Measurements from ENCODE around the gene SQSTM1.

The SQSTM1 gene

DNA sequence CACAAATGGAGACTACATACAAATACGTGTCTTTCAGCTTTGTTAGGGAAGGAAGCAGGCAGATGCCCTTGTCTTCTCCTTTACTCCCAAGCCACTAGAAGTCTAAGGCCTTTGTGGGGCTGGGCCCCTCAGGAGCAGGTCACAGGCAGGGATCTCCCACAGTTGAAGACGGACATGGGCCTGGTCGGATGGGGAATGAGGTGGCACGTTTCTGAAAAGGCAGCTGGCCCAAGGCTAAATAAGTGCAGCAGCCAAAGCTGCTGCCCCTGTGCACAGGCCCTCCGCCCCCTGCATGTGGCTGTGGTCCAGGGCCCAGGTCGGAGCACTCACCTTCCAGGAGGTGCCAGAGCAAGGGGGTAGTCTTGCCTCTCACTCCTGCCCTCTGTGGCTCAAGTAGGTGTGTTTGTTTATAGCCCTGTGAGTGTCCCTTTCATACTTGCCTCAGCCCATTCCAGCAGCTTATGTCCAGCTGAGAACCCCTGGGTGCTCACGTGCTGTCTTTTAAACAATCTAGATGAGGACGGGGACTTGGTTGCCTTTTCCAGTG lies 1.8 kb downstream of the SQSTM1 start:
- TF ChIP-seq, protein P1, sequence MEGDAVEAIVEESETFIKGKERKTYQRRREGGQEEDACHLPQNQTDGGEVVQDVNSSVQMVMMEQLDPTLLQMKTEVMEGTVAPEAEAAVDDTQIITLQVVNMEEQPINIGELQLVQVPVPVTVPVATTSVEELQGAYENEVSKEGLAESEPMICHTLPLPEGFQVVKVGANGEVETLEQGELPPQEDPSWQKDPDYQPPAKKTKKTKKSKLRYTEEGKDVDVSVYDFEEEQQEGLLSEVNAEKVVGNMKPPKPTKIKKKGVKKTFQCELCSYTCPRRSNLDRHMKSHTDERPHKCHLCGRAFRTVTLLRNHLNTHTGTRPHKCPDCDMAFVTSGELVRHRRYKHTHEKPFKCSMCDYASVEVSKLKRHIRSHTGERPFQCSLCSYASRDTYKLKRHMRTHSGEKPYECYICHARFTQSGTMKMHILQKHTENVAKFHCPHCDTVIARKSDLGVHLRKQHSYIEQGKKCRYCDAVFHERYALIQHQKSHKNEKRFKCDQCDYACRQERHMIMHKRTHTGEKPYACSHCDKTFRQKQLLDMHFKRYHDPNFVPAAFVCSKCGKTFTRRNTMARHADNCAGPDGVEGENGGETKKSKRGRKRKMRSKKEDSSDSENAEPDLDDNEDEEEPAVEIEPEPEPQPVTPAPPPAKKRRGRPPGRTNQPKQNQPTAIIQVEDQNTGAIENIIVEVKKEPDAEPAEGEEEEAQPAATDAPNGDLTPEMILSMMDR (IDR thresholded peaks at IDR 0.05; ENCODE audit: low read depth, low read length): no peak
- no peak for DNase-seq (ENCODE audit: extremely low read depth, low read depth)

DNA sequence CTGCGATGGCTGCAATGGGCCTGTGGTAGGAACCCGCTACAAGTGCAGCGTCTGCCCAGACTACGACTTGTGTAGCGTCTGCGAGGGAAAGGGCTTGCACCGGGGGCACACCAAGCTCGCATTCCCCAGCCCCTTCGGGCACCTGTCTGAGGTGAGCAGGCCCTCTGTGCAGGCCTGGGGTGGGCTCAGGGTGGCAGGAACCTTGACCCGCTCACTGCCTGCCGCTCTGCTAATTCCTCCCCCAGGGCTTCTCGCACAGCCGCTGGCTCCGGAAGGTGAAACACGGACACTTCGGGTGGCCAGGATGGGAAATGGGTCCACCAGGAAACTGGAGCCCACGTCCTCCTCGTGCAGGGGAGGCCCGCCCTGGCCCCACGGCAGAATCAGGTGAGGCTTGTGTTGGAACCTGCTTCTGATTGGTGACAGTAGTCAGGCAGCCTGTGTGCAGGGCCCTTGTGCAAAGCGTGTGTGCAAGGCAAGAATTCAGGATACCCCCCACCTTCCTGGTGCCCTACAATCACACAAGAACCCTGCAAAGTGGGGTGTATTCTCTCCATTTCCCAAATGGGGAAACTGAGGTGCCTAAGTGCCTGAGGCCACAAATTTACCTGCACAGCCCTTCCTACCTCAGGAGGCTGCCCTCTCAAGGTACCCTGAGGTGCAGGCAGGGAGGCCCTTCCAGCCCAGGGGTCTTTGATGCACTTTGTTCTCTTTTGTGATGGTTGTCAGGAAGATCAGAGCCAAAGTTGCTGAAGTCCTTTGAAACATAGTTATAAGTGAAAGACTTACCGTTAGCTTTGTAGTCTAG lies 3.4 kb downstream of the SQSTM1 start:
- TF ChIP-seq, protein P1 (IDR thresholded peaks at IDR 0.05; ENCODE audit: low read depth, low read length): no peak
- no peak for DNase-seq (ENCODE audit: extremely low read depth, low read depth)

DNA sequence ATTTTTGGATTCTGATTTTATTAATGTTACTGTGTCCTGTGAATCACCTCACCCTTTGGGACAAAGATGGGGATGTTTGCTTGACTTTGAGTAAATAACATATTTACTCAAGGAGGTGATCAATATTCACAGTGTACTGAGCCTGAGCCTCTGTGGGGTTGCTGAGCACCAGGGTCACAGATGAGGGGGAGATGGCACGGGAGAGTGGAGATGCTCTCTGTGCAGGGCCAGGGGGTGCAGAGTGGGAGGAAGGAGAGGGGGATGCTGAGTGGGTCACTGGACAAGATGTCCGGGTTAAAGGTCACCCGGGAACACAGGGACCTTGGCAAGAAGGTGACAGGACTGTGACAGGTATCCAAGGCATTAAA lies 4.0 kb downstream of the SQSTM1 start:
- no peak for DNase-seq (ENCODE audit: extremely low read depth, low read depth)
- TF ChIP-seq, protein P1 (IDR thresholded peaks at IDR 0.05; ENCODE audit: low read depth, low read length): no peak

DNA sequence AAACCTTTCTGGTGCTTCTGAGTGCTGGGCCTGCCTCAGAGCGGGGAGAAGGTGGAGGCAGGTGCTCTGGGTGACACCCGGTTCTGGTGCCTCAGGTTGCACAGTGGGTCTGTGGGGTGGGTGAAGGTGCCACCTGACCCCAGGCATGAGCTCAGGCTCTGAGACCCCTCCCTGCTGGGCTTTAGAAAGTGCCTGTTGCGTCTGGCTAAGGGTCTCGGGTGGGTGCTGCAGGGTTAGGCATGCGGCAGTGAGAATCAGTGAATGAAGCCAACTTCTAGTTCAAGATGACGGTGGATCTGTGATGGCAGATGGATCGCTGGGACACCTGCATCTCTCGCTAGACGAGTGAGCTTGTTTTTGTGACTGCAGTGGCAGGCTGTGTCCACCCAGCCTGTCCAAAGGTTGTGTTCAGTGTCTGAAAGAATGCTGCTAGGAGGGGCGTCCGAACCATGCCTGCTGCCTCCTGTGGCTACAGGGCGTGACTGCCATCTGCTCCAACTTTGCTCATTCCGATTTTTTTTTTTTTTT lies 5.0 kb downstream of the SQSTM1 start:
- TF ChIP-seq, protein P1 (IDR thresholded peaks at IDR 0.05; ENCODE audit: low read depth, low read length): no peak
- DNase-seq (ENCODE audit: extremely low read depth, low read depth): no peak

DNA sequence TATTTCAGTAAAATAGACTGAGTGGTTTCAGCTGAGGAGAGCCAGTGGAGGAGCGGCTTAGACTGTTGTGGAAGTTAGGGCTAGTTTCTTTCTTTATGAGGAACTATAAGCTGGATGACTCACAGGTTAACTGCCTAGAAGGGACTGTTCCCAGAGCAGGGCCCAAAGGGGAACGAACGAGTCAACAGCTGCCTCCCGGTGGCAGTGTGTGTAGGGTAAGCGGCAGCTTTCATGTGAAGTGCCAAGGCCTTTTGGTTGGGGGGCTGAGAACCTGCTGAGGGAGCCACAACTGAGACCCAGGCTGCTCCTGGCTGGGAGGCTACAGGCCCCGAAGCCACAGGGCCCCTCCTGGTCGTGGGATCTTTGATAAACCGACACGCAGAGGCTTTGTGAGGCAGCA lies 7.0 kb downstream of the SQSTM1 start:
- no peak for DNase-seq (ENCODE audit: extremely low read depth, low read depth)
- TF ChIP-seq, protein P1 (IDR thresholded peaks at IDR 0.05; ENCODE audit: low read depth, low read length): no peak

DNA sequence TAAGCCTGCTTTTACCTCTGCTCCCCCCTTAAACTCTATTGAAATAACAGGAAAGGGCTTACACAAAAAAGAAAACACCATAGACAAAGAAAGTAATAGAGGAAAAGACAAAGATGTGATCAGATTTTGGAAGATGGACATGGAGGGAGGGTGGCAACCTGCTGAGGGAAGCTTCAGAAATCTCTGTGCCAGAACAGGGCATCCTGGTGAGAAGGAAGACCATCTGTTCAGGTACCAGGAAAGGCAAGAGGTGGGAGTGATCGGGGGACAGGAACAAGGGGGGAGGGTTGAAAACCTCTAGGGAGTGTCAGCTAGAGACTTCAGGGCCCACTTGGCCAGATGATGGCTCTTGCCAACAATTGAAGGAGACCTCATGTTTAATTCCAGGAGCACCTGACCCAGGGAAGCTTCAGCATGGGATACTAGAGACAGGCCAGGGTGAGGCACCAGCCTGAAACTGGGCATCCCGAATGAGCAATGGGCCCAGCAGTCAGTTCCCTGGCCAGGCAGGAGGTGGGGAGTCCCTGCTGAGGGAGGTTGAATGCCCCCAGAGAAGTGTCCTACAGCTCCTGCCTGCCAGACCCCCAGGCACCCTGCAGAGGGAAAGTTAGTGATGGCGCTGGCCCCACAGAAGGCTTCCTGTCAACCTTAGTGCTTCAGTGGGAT lies 8.2 kb downstream of the SQSTM1 start:
- no peak for DNase-seq (ENCODE audit: extremely low read depth, low read depth)
- TF ChIP-seq, protein P1 (IDR thresholded peaks at IDR 0.05; ENCODE audit: low read depth, low read length): no peak

Measured in AG09319 (cell line).